ENCODE data around the gene NUDT2.

NUDT2 gene

DNA sequence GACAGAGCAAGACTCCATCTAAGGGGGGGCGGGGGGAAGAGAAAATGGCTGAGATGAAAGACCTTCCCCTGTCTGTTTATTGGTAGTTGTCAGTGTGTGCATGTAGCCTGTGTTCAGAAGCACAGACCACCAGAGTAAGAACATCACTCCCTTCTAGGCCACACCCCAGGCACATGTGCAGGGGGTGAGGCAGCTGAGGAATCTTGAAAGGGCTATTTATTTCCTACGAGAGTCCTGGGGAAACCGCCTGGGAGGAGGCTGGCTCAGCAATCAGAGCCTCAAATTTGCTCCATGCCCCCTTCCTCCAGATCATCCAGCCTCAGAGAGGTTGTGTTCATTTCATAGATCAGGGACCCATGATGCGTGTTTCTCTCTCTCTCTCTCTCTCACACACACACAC, 40.3 kb downstream of the NUDT2 start:
- no peak overlapping the region for H3K27ac ChIP-seq
- TF ChIP-seq, protein P1, sequence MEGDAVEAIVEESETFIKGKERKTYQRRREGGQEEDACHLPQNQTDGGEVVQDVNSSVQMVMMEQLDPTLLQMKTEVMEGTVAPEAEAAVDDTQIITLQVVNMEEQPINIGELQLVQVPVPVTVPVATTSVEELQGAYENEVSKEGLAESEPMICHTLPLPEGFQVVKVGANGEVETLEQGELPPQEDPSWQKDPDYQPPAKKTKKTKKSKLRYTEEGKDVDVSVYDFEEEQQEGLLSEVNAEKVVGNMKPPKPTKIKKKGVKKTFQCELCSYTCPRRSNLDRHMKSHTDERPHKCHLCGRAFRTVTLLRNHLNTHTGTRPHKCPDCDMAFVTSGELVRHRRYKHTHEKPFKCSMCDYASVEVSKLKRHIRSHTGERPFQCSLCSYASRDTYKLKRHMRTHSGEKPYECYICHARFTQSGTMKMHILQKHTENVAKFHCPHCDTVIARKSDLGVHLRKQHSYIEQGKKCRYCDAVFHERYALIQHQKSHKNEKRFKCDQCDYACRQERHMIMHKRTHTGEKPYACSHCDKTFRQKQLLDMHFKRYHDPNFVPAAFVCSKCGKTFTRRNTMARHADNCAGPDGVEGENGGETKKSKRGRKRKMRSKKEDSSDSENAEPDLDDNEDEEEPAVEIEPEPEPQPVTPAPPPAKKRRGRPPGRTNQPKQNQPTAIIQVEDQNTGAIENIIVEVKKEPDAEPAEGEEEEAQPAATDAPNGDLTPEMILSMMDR (conservative IDR thresholded peaks at IDR 0.05), result no peak
- TF ChIP-seq ZFX (IDR thresholded peaks at IDR 0.05), result no peak

DNA sequence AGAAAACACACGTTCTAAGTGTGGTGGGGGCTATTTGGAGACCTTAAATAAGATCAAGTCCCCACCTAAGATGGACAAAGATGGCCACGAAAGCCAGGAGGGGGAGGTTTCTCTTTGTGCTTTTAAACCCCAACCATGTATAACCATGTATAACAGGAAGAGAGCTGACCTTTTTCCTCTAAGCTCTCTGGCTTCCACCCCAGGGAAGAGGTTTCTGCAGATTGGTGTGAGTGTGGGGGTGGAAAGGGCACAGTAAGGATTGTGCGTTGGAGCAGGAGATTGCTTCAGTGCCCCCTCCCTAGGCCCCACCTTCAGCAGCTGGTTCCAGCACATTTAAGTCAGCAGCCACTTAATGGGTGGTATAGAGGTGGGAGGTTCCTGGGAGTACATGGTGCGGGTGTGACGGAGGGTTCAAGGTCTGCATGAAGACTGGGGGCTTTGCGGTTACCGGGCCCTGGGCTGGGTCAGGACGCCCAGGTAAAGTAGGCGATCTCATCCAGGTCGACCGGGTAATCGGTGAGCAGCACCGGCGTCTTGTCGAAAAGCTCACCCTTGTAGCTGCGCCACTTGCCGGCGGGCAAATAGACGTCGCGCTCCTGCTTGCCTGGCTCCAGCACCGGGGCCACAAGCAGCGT, 41.1 kb downstream of the NUDT2 start:
- TF ChIP-seq, protein P1 (conservative IDR thresholded peaks at IDR 0.05), result no peak
- no peak for TF ChIP-seq ZFX (IDR thresholded peaks at IDR 0.05)
- no peak overlapping the region for H3K27ac ChIP-seq

DNA sequence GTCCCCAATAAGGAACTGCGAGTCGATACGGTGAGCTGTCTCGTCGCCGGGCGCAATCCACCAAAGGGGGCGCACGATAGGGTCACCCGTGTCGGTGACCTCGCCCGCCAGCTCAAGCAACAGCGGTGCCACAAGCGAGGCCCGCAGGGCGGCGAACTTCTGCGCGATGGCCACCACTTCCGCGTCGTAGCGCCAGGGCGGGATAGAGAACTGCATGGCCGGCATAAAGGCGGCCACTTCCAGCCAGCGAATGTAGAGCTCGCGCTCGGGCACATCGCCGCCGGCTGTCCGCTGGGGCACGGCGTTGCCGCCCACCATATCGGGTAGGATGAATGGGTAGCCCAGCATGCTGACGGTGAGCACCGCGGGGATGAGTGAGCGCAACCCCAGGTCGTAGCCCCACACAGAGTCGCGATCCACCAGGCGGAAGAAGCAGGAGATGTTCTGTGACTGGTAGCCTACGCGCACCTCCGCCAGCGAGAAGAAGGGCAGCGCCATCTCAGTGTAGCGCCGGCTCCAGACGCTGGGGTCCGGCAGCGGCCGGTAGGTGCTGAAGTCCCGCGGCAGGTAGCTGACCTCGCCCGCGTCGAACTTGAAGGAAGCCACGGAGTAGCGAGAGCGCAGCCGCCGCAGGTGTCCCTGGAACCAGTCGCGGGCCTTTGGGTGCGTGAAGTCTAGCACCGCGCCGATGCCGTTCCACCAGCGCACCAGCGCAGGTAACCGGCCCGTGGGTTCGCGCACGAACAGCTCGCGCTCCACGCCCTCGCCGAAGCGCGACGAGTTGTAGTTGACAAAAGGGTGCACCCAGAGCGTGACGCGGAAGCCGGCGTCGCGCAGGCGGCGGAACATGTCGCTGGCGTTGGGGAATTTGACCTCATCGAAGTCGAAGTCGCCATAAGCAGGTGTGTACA, 41.9 kb downstream of the NUDT2 start:
- no peak for TF ChIP-seq ZFX (IDR thresholded peaks at IDR 0.05)
- TF ChIP-seq, protein P1 (conservative IDR thresholded peaks at IDR 0.05), result no peak
- H3K27ac ChIP-seq, result no peak overlapping the region

DNA sequence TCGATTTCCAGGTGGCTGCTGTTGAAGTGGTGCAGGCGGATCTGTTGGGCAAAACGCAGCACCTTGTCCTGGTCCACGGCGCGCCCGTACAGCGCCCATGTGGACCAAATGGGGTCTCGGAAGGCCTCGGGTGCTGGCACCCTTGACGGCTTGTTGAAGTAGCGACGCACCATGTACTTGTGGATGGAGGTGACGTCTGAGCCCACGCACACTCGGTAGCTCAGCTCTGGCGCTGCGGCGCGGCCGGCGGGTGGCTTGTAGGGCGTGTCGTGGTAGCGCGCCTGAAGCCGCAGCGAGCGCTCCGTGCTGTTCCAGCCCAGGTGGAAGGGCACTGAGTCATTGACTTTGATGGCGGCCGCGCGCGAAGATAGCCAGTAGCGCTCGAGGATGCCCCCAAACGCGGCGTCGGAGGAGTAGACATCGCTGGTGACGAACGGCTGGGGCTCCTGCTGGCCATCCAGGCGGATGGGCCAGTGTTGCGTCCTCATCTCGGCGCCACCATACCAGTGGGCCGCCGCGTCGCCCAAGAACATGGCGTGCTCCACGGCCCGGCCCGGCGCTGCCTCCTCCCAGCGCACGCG, 42.6 kb downstream of the NUDT2 start:
- TF ChIP-seq, protein P1 (conservative IDR thresholded peaks at IDR 0.05), result no peak
- no peak for TF ChIP-seq ZFX (IDR thresholded peaks at IDR 0.05)
- no peak overlapping the region for H3K27ac ChIP-seq

DNA sequence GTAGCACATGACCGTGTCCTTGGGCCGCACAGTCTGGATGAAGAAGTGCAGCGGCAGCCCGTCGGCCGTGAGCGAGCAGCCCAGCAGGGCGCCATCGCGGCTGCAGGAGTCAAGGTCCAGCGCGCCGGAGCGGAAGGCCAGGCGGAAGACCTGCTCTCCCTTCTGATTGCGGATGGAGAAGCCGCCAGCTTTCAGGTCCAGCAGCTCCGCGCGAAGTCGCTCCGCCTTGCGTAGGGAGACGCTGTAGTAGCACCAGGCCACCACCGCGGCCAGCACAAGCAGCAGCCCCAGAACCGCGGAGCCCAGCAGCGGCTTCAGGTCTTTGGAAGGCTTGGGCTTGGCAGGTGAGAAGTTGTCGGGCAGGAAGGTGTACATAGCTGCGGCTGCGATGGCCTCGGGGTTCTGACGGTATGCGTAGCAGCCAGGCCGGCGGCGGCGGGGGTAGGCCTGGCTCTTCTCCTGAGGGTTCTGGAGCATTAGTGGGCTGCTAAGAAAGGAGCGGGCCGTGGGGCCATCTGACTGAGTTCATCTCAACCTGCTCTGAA, 43.2 kb downstream of the NUDT2 start:
- no peak overlapping the region for H3K27ac ChIP-seq
- TF ChIP-seq ZFX (IDR thresholded peaks at IDR 0.05), result no peak
- TF ChIP-seq, protein P1 (conservative IDR thresholded peaks at IDR 0.05), result no peak

DNA sequence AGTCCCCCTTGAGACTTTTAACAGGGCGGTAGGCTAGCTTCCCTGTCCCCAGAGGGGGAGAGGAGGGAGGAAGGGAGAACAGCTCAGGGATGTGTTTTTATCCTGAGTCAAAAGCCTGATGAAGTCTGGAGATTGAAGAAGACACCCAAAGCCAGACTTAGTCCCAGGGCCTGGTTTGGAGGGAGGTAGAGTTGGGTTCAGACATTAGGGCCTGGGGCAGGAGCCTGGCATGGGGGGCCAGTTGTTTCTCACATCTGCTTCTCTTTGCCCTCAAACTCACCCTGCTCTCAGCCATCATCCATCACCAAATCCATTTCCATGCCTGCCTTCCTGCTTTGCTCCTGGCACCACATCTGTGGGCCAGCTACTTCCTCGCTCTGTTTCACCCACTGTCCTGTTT, 44.4 kb downstream of the NUDT2 start:
- no peak overlapping the region; the same call in 1 of the 2 replicates for H3K27ac ChIP-seq
- TF ChIP-seq, protein P1 (conservative IDR thresholded peaks at IDR 0.05), result no peak
- no peak for TF ChIP-seq ZFX (IDR thresholded peaks at IDR 0.05)
